Activated CD4-positive, CD25-positive, alpha-beta regulatory T cell treated with anti-CD3 and anti-CD28 coated beads, Interleukin-2, amount 50 U/mL, for 24 hours (primary cell): Measurements from ENCODE around the gene MYO18A.

Experiments used
- ATAC-seq, 2 donors: fragments of 150-1000 bp; cut with Tn5 transposase; one replicate each; pipeline ENCODE4 v1.10.0; 2021; ENCODE audit warnings: mild to moderate bottlenecking in 1 of 2, moderate library complexity in 1 of 2

MYO18A gene

GRCh38 chr17:29166507-29166887 lies 13.7 kb downstream of the MYO18A start:
- no peak for ATAC-seq

- no peak for ATAC-seq
Measured at GRCh38 chr17:29165800-29166506, 14.2 kb downstream of the MYO18A start.

DNA sequence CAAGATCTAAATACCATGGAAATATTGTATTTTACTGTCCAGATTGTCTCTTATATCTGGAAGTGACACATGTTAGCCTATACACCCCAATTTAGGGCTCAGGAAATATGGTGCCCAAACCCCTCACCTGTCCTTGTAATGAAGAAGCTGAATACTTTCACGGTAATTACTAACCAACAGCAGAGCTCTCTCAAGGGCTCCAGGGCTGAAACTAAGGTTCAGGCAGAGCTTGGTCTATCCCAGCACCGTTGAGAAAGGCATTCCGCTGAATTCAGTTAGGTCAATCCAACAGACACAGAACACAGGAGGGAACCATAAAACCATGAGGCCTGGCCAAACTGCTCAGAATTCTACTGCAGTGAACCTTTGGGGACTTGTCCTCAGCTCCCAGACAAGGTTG lies 14.9 kb downstream of the MYO18A start:
- ATAC-seq, result no peak

DNA sequence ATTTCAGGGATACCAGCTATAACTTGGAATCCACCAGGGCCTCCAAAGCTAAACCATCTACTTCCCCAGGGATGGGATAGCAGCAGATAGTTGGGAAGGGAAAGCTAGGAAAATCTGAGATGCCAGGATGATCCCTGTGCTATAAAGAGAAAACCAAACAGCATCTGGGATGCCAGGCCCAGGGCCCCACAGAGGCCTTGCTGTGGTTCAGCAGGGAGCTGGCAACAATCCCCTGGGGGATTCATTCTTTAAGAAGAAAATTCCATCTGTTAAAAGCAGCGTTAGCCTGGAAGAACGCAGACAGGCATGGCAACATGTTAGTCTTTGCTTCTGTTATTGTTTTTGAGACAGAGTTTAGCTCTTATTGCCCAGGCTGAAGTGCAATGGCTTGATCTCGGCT lies 16.6 kb downstream of the MYO18A start:
- ATAC-seq, result no peak

DNA sequence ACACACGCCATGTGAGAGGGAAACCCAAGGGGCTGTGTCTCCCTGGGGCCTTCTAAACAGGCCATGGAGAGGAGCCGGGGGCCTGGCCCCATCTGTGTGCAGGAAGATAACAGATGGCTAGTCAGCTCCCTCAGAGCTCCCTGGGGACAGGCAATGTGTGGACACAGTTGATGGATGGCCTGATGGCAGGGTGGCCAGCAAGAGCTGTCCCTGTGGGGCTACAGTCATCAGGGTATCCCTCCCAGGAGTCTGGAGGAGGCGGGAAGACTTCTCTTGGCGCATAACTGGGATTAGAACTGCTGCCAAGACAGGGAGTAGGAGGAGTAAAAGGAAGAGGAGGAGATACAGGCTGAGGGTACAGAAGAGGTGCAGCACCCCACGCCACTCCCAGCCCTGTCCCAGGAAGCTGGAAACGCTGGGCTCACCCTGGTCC lies 17.3 kb downstream of the MYO18A start:
- ATAC-seq, result no peak

GRCh38 chr17:29162082-29162908 lies 17.9 kb downstream of the MYO18A start:
- ATAC-seq, result no peak

DNA sequence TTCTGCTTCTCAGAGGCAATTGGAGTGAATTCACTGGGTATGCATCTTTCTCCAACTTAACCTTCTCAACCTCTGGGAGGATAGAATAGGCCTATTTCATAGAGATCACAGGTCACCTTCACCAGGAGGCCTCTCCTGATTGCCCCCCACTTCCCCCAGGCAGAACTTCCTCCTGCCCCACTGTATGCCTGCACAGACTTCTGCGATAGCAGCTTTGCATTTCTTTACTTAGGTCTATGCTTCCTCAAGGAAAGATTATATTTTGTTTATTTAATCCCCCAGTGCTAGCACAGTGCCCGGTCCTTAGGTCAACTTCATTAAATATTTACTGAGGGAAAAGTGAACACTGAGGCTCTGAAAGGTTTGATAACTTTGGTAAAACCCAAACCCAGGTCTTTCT lies 19.9 kb downstream of the MYO18A start:
- no peak for ATAC-seq

GRCh38 chr17:29159306-29159860 lies 20.8 kb downstream of the MYO18A start:
- no peak for ATAC-seq

DNA sequence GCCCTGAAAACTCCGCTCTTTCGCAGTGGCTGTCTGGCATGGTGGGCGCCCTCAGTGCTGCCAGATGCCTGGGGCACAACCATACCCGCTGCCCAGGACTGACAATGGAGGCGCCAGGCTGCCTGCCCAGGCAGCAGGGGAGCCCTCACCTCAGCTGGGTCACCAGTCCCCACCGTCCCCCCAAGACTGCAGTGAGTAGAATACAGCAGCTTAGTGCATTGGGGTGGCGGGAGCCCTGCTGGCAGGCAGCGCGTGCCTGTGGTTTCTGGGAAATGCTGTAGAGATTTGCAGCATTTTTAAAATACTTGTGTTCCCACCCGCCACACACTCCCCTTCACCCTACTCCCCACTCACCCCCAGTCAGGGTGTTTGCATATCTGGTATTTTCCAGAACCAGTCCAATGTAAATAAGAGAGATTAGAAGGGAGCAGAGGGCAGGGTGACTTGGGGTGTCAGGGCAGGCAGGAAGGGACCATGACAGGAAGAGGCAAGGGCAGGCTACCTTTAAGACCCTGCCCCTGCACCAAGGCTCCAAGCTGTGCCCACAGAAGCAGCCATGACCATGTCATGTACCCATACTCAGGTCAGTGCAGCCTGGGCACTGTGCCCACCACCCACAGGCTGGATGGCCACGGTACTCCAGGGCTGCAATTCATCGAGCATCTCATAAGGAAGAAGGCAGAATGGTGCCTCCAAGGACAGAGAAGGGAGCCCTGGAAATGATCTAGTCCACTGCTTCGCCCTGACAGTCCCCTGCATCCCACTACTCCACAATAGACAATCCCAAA lies 21.5 kb downstream of the MYO18A start:
- ATAC-seq, result no peak

DNA sequence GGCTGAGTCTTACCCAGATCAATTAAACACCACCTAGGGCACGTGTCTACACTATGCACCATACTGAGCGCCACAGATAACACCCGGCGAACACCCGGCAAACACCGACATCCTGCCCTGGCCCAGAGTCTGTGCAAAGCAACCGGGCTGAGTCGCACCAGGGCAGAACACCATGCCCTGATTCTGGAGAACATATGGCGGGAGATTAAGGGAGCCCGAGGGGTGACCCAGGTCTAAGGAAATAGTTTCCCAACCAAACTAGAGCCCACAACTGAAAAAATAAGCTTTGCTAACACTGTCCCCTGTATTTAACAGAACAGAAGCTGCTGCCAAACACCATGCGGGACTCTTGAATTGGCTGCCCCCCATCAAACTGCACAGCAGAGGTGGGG lies 22.1 kb downstream of the MYO18A start:
- ATAC-seq, result no peak

DNA sequence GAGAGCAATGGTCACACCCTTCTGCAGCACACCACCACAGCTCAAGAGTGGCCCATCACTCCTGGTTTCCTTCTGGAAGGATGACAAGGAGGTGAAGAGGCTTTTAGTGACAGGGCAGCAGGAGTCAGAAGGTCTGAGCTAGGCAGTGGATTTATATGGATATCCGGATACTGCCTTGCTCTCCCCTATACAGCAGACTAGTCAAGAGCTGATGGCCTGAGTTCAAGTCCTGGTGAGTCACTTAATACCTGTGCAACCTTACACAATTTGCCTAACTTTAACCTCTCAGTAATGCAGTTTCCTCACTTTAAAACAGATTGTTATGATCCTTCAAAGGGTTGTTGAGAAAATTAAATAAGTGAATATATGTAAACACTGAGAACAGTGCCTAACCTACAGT lies 22.9 kb downstream of the MYO18A start:
- no peak for ATAC-seq

DNA sequence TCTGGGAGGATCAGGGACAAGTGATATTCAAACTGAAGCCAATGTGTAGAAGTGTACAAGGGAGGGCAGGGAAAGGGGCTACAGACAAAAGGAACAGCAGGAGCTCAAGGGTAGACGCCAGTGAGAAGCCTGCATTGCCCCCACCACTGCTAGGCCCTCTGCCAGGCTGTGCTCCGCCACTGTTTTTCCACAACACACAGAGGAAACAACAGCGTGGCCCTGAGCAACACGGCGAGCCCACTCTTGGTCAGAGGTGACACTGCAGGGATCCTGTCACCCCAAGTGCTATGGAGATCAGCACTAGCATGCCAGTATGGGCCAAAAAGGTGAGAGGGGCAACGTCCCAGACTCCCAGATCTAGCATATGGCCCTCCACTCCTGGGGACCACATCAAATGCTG lies 23.4 kb downstream of the MYO18A start:
- no peak for ATAC-seq

DNA sequence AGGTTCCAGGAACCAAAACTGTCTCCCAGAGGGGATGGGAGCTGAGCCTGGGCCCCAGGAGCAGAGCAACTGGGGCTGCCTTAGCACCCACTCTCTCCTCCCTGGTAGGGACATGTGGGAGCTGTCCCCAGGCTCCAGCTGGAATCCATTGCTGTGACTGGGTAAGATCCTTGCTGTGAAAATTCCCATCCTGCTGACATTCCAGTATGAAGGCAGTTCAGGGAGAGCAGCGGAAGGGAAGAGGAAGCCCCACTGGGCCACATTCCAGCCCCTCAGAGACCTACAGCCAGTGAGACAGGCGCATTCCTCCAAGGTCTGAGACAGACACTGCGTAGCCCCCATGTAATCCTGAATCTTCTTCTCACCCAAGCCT lies 24.2 kb downstream of the MYO18A start:
- no peak for ATAC-seq

GRCh38 chr17:29155227-29155965 lies 24.8 kb downstream of the MYO18A start:
- ATAC-seq, result peak; percentile 94 to 95

DNA sequence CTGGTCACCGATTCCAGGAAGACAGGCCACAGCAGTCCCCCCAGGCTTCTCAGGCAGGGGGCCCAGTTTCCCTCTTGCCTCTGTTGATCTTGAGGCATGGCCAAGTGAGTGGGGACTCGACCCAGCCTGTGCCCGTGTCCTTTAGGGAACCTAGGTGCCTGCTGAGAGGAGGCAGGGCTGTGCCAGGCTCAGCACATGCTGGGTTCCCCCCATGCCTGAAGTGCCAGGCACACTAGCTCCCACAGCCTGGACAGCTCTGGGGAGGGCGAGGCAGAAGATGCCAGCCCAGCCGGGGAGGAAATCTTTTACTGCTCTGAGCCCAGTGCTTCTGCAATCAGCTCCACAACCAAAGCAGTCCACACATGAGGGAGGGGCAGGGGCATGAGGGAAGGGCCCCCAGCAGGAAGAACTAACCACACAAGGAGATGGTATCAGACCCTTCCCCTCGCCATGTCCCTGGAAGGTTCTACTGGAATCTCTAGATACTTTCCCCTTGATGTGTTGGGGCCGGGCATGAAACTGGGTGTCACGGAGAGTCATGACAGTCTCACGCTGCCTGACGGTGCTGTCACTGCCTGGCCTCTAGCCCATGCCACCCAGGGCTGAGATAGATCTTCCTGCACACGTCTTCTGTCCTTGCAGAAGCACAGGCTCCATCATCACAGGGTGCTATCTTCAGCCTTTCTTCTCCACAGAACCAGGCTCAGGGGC lies 25.5 kb downstream of the MYO18A start:
- ATAC-seq, result peak; percentile 74 to 76

DNA sequence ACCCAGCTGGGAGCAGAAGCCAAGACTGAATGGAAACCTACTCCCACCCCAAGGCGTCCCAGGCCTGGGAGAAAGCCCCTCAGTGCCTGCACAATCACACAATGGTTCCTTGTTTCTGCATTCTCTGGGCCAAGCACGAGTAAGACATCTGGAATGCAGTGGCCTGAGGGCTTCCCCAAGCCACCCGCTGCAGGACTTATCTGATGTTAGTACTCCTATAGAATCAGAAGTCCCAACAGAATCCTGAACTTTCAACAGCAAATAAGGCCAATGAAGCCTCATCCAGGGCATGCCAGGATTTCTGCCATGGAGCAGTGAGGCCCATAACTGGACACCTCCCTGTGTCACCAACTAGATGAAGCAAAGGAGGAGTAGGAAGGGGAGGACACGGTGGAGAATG lies 28.6 kb downstream of the MYO18A start:
- ATAC-seq, result no peak

DNA sequence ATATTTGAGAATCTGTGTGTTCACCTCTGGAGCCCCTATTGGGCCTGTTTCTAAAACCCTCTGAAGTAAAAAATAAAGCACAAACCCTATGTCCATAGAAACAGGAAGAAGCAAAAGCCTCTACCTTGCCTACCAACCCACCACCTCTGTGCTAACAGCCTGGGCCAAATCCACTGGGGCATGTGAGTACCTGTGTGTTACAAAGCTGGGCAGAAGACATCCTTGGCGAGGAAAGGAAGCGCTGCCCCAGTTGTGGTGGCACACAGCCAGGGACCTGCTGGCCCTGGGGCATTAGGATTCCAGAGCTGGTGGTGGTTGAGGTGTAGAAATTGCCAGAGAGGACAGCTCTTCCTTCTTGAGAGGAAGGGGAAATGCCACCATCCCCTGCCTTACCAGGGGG lies 30.0 kb downstream of the MYO18A start:
- ATAC-seq, result no peak

DNA sequence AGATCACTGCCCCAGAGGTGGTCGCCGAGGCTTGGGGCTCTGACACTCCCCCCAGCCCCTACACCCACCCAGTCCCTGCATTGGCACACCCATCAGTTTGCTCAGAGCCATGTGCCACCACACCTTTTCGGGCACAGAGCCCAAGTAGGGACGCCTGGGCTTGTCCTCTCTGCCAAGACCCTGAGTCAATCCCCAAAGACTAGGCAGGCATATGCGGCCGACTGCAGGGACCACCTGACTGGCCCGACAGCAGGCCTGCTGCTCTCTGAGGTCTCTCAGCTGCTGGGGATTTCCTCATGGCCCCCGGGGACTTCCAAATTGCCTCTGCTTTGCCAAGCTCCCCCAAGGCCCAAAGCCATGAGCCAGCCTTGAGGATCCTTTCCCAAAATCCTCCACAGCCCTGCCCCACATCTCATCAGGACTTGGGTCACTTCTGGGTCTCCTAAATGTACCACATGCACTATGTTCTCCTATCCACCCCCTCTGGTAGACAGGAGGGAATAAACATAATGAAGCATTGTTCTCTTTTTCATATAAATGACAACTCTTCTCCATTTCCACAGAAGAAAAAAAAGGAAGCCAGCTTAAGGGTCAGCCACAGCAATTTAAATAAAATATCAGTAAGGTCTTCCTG lies 30.6 kb downstream of the MYO18A start:
- no peak for ATAC-seq

- peak; percentile 90 to 92 for ATAC-seq
Measured at GRCh38 chr17:29148790-29149430, 31.3 kb downstream of the MYO18A start.

DNA sequence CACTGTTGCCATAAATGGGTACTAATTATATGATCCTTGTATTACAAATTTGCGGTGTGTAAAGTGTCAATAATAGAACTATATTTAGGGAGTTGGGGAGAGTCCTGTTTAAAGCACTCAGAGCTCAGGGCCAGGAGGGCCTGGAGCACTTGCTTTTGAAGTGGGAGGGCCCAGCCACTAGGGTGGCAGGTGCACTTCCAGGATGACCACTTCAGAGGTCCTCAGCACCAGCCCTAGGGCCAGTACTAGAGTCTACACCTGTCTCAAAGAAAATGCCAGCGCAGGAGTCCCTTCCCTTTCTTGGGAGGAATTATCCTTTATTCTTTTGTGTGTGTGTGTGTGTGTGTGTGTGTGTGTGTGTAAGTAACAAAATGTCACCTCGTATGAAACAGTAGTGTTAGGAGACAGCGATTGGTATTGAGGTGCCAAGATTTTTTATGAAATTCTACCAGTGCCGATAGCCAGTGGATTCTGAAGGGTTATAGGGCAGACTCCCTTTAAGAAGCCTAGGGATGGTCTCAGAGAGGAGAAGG lies 31.9 kb downstream of the MYO18A start:
- ATAC-seq, result no peak

- ATAC-seq, result no peak
Measured at GRCh38 chr17:29147682-29148081, 32.5 kb downstream of the MYO18A start.
